Aorta (tissue), 5 donors: Measurements from ENCODE around the gene ZFAND5. TPM values are rescaled to one million over a fixed set of nuclear protein-coding genes. Genes with fewer than 3 reads are reported as not detected.
A peak's percentile ranks its signal among the peaks of the same experiment; 100 is the strongest.

Experiments
- ATAC-seq: fragments of 200-7000 bp; cut with Tn5 transposase; one replicate; pipeline ENCODE4 v1.9.1; 2022; ENCODE audit warnings: moderate library complexity; ENCODE audit not compliant: low FRiP score
- DNase-seq, 2 donors: peaks; one replicate each; pipeline ENCODE4 v3.0.0-alpha.2; 2020
- H3K27ac ChIP-seq, 2 donors: one replicate each; pipeline ENCODE4 v1.5.1; 2013; ENCODE audit warnings: low read length in 2 of 2, mild to moderate bottlenecking in 2 of 2, moderate library complexity in 2 of 2, control low read depth in 1 of 2, inconsistent platforms in 1 of 2, low read depth in 1 of 2
- H3K27me3 ChIP-seq, 2 donors: one replicate each; pipeline ENCODE4 v1.6.1; 2013; ENCODE audit warnings: control low read depth in 1 of 2, low read length in 1 of 2, mild to moderate bottlenecking in 1 of 2, moderate library complexity in 1 of 2; ENCODE audit not compliant: insufficient read depth in 2 of 2, control insufficient read depth in 1 of 2
- H3K36me3 ChIP-seq, 2 donors: one replicate each; pipeline ENCODE4 v1.6.1; 2013; ENCODE audit warnings: control low read depth in 1 of 2, low read length in 1 of 2, mild to moderate bottlenecking in 1 of 2; ENCODE audit not compliant: insufficient read depth in 2 of 2, control insufficient read depth in 1 of 2
- H3K4me1 ChIP-seq, 2 donors: one replicate each; pipeline ENCODE4 v1.6.1; 2013; ENCODE audit warnings: low read length in 2 of 2, control low read depth in 1 of 2, mild to moderate bottlenecking in 1 of 2, moderate library complexity in 1 of 2; ENCODE audit not compliant: insufficient read depth in 2 of 2, control insufficient read depth in 1 of 2
- H3K4me3 ChIP-seq, 2 donors: one replicate each; pipeline ENCODE4 v1.5.1; 2013; ENCODE audit warnings: low read length in 2 of 2, control low read depth in 1 of 2, mild to moderate bottlenecking in 1 of 2
- H3K9me3 ChIP-seq: one replicate; pipeline ENCODE4 v1.6.1; 2013; ENCODE audit warnings: mild to moderate bottlenecking, low read length; ENCODE audit not compliant: control insufficient read depth
- WGBS, 2 donors: extraction: QIAGEN DNeasy Blood & Tissue Kit; methylation state at CpG; one replicate each; pipeline ENCODE4 v1.1.7; 2013; 5-methylcytosine and 5-hydroxymethylcytosine counted together
- intact Hi-C, 2 donors: fragments of 100-400 bp; cut with DNase I; formaldehyde crosslinking; loops; one replicate each; pipeline versions ENCODE4 v1.14.2 to v1.15.0; 2022
- polyA plus RNA-seq, 2 donors: library from polyadenylated mRNA; stranded (reverse); fragments of 200-250 nt; gene quantifications; one replicate each; pipeline ENCODE4 v1.2.3, GENCODE V29; 2013
- total RNA-seq, 2 donors: library from RNA; stranded (reverse); fragmentation: NEBNext Ultra II Directional; extraction: Animal tissue kit (Norgen Biotek cat#: 25700); gene quantifications; one replicate each; pipeline ENCODE4 v1.2.1, GENCODE V29; 2021
- donor health status: healthy with polysubstance abuse.
- donor health status: Bipolar disorder and iron deficiency.
- donor health status: DM: no; HTN: no; CAD: no.
- donor health status: DM: no; HTN: no; CAD: no.
- donor health status: DM: yes; HTN: yes; CAD: no.

Gene ZFAND5
- total and polyA plus RNA-seq, 4 donors = 79.4 to 205 (median 142) TPM

GRCh38 chr9:72324974-72325373, 40.0 kb downstream of the ZFAND5 start:
- H3K9me3 ChIP-seq = no peaks in the 10 kb centered on the region
- no peak overlapping the region for H3K4me3 ChIP-seq
- no peak overlapping the region for H3K27ac ChIP-seq
- WGBS, 2 donors = 84 to 85% methylated on average over 3 of the region's 3 CpGs
- no peaks in the 10 kb centered on the region for H3K4me1 ChIP-seq
- H3K36me3 ChIP-seq = peaks cover 0 to 2% of the 10 kb centered on the region in 2 donors
- intact Hi-C loops = no loop called here
- DNase-seq (no peak), ATAC-seq (no peak)
- H3K27me3 ChIP-seq = no peaks in the 10 kb centered on the region

GRCh38 chr9:72322678-72323077, 42.3 kb downstream of the ZFAND5 start:
- Histone ChIP-seq H3K4me3 (no peak overlapping the region), H3K9me3 (no peaks in the 10 kb centered on the region), H3K4me1 (no peaks in the 10 kb centered on the region), H3K27ac (no peak overlapping the region), H3K27me3 (no peaks in the 10 kb centered on the region), H3K36me3 (peaks cover 0 to 2% of the 10 kb centered on the region in 2 donors)
- intact Hi-C loops = no loop called here
- ATAC-seq (no peak), DNase-seq (no peak)
- WGBS, 2 donors = 89 to 95% methylated on average over 3 of the region's 3 CpGs

- Histone ChIP-seq H3K4me1 (no peaks in the 10 kb centered on the region), H3K36me3 (peaks cover 0 to 2% of the 10 kb centered on the region in 2 donors), H3K27me3 (no peaks in the 10 kb centered on the region), H3K4me3 (no peak overlapping the region), H3K27ac (no peak overlapping the region), H3K9me3 (no peaks in the 10 kb centered on the region)
- WGBS, 2 donors = 73 to 84% methylated on average over 2 of the region's 2 CpGs
- DNase-seq (no peak), ATAC-seq (no peak)
- intact Hi-C loops = no loop called here
These were observed 42.7 kb downstream of the ZFAND5 start for GRCh38 chr9:72322259-72322658.

- intact Hi-C loops = no loop called here
- Histone ChIP-seq H3K27ac (peak overlapping the region in 1 of 2 donors; percentile 68), H3K4me3 (no peak overlapping the region), H3K9me3 (no peaks in the 10 kb centered on the region), H3K4me1 (peaks cover 0 to 2% of the 10 kb centered on the region in 2 donors), H3K27me3 (no peaks in the 10 kb centered on the region), H3K36me3 (no peaks in the 10 kb centered on the region)
- ATAC-seq (peak; percentile 61), DNase-seq (no peak)
- WGBS, 2 donors = 9 to 10% methylated on average over 10 of the region's 10 CpGs
These were observed 49.3 kb downstream of the ZFAND5 start for GRCh38 chr9:72315510-72316311.

GRCh38 chr9:72315089-72315509, 49.9 kb downstream of the ZFAND5 start:
- DNase-seq (peak; percentile 70 to 79), ATAC-seq (peak; percentile 74)
- Histone ChIP-seq H3K4me1 (peaks cover 0 to 2% of the 10 kb centered on the region in 2 donors), H3K9me3 (no peaks in the 10 kb centered on the region), H3K27ac (peak overlapping the region in 1 of 2 donors; percentile 47), H3K4me3 (no peak overlapping the region), H3K36me3 (no peaks in the 10 kb centered on the region), H3K27me3 (no peaks in the 10 kb centered on the region)
- WGBS, 2 donors = 1% methylated on average over 5 of the region's 5 CpGs
- intact Hi-C loops = no loop called here

GRCh38 chr9:72313507-72313906, 51.5 kb downstream of the ZFAND5 start:
- Histone ChIP-seq H3K27me3 (no peaks in the 10 kb centered on the region), H3K27ac (no peak overlapping the region), H3K4me3 (no peak overlapping the region), H3K4me1 (peaks cover 0 to 2% of the 10 kb centered on the region in 2 donors), H3K36me3 (no peaks in the 10 kb centered on the region), H3K9me3 (peaks cover 2% of the 10 kb centered on the region)
- intact Hi-C loops = no loop called here
- ATAC-seq (no peak), DNase-seq (no peak)
- 96 to 97% methylated on average over 3 of the region's 3 CpGs for WGBS, 2 donors

- no peak overlapping the region for H3K4me3 ChIP-seq
- ATAC-seq = no peak
- 77 to 79% methylated on average over 10 of the region's 10 CpGs for WGBS, 2 donors
- H3K9me3 ChIP-seq = peaks cover 2% of the 10 kb centered on the region
- peaks cover 0 to 2% of the 10 kb centered on the region in 2 donors for H3K4me1 ChIP-seq
- H3K36me3 ChIP-seq = no peaks in the 10 kb centered on the region
- DNase-seq = no peak
- H3K27ac ChIP-seq = no peak overlapping the region
- H3K27me3 ChIP-seq = no peaks in the 10 kb centered on the region
- intact Hi-C loops = no loop called here
These were observed 52.5 kb downstream of the ZFAND5 start for GRCh38 chr9:72312386-72312987.

GRCh38 chr9:72309364-72310133, 55.5 kb downstream of the ZFAND5 start:
- ATAC-seq (no peak), DNase-seq (no peak)
- Histone ChIP-seq H3K27ac (no peak overlapping the region), H3K27me3 (no peaks in the 10 kb centered on the region), H3K36me3 (no peaks in the 10 kb centered on the region), H3K4me1 (no peaks in the 10 kb centered on the region), H3K9me3 (peaks cover 2% of the 10 kb centered on the region), H3K4me3 (no peak overlapping the region)
- intact Hi-C loops = no loop called here
- 93% methylated on average over 4 of the region's 4 CpGs for WGBS, 2 donors
